B cell (primary cell): ENCODE measurements around the gene SFXN5. TPM values are rescaled to one million over a fixed set of nuclear protein-coding genes. Genes with fewer than 3 reads are reported as not detected.
A peak's percentile ranks its signal among the peaks of the same experiment; 100 is the strongest.

Experiments
- ATAC-seq: fragments of 200-7000 bp; cut with Tn5 transposase; one replicate; pipeline ENCODE4 v1.10.0; 2021; ENCODE audit warnings: low read depth, mild to moderate bottlenecking, moderate number of reproducible peaks, moderate library complexity
- CTCF ChIA-PET: fragments of 350-600 bp; sonication (Branson Sonifier 250); formaldehyde crosslinking; loops from one replicate; lab custom pipeline; 2021; ENCODE audit warnings: antibody characterized with exemption, inconsistent platforms; lab: Charles Lee
- POLR2A ChIA-PET: fragments of 350-600 bp; sonication (Branson Sonifier 250); formaldehyde crosslinking; loops from one replicate; lab custom pipeline; 2021; ENCODE audit warnings: antibody characterized with exemption; lab: Charles Lee
- DNase-seq: peaks from one replicate; pipeline ENCODE4 v3.0.0; 2013
- H2AFZ ChIP-seq: 2 replicates; pipeline ENCODE4 v1.6.1; 2012; ENCODE audit warnings: mild to moderate bottlenecking, low read depth, low read length; ENCODE audit not compliant: insufficient read depth, poor library complexity, severe bottlenecking
- H3K27ac ChIP-seq, 2 donors: 1 replicate in 1 of 2; 2 replicates in 1 of 2; pipeline ENCODE4 v1.5.1; 2012 to 2013; ENCODE audit warnings: low read length in 2 of 2, mild to moderate bottlenecking in 2 of 2, moderate library complexity in 1 of 2
- H3K27me3 ChIP-seq, 4 experiments: fragments of 200-600 bp in 1 of 4; sonication (generic) in 1 of 4; replicated peaks in 1 of 4; 1 replicate in 2 of 4; 2 replicates in 2 of 4; pipeline versions ENCODE4 v1.6.1 to v1.7.0; 2013 to 2016; ENCODE audit warnings: low read length in 3 of 4, mild to moderate bottlenecking in 2 of 4, mixed read lengths in 1 of 4, moderate library complexity in 1 of 4; ENCODE audit not compliant: insufficient read depth in 4 of 4, control insufficient read depth in 3 of 4; ENCODE audit errors: control extremely low read depth in 1 of 4
- H3K36me3 ChIP-seq, 2 experiments: replicated peaks in 1 of 2; 1 replicate in 1 of 2; 2 replicates in 1 of 2; pipeline versions ENCODE4 v1.6.1 to v1.7.1; 2013; ENCODE audit warnings: low read length in 1 of 2; ENCODE audit not compliant: insufficient read depth in 2 of 2, control insufficient read depth in 1 of 2; ENCODE audit errors: control extremely low read depth in 1 of 2, extremely low read depth in 1 of 2
- H3K4me1 ChIP-seq, 2 donors: fragments of 200-600 bp in 1 of 2; sonication (generic) in 1 of 2; 1 replicate in 1 of 2; 2 replicates in 1 of 2; pipeline versions ENCODE4 v1.5.1 to v1.6.1; 2013 to 2017; ENCODE audit warnings: low read length in 2 of 2; ENCODE audit not compliant: control insufficient read depth in 2 of 2, insufficient read depth in 2 of 2
- H3K4me2 ChIP-seq: replicated peaks from 2 replicates; pipeline ENCODE3; 2012; ENCODE audit warnings: mild to moderate bottlenecking, low read depth, low read length; ENCODE audit not compliant: poor library complexity, severe bottlenecking
- H3K4me3 ChIP-seq, 5 experiments: fragments of 200-600 bp in 1 of 5; sonication (generic) in 1 of 5; 1 replicate in 3 of 5; 2 replicates in 2 of 5; pipeline versions ENCODE4 v1.5.1 to v1.7.0; 2011 to 2016; ENCODE audit warnings: low read length in 4 of 5, mild to moderate bottlenecking in 4 of 5, low read depth in 2 of 5, control low read depth in 1 of 5, moderate library complexity in 1 of 5; ENCODE audit not compliant: insufficient read depth in 1 of 5; ENCODE audit errors: control extremely low read depth in 1 of 5, extremely low read depth in 1 of 5
- H3K79me2 ChIP-seq: fragments of 200-600 bp; sonication (generic); one replicate; pipeline ENCODE4 v1.6.0; 2016; ENCODE audit warnings: low read length; ENCODE audit not compliant: control insufficient read depth, insufficient read depth
- H3K9ac ChIP-seq: fragments of 200-600 bp; sonication (generic); 2 replicates; pipeline ENCODE4 v1.6.1; 2017; ENCODE audit warnings: mild to moderate bottlenecking, low read length, moderate library complexity
- H3K9me3 ChIP-seq, 3 donors: one replicate each; pipeline versions ENCODE4 v1.6.1 to v1.7.1; 2013; ENCODE audit warnings: low read length in 2 of 3; ENCODE audit not compliant: control insufficient read depth in 2 of 3, insufficient read depth in 1 of 3; ENCODE audit errors: control extremely low read depth in 1 of 3
- H4K20me1 ChIP-seq: 2 replicates; pipeline ENCODE4 v1.6.0; 2012; ENCODE audit warnings: mild to moderate bottlenecking, low read length; ENCODE audit not compliant: insufficient read depth, control insufficient read depth, poor library complexity, severe bottlenecking
- H3K27ac Mint-ChIP-seq: one replicate; pipeline ENCODE4 v1.8.0; 2021; ENCODE audit warnings: mixed read lengths
- H3K27me3 Mint-ChIP-seq: one replicate; pipeline ENCODE4 v1.8.0; 2021; ENCODE audit warnings: mixed read lengths
- H3K4me1 Mint-ChIP-seq: one replicate; pipeline ENCODE4 v1.8.0; 2021; ENCODE audit warnings: mixed read lengths
- H3K4me3 Mint-ChIP-seq: one replicate; pipeline ENCODE4 v1.8.0; 2021; ENCODE audit warnings: mixed read lengths
- H3K9me3 Mint-ChIP-seq: one replicate; pipeline ENCODE4 v1.8.0; 2022; ENCODE audit warnings: mixed read lengths; ENCODE audit not compliant: insufficient read depth
- CTCF ChIP-seq: fragments of 200-600 bp; IDR thresholded peaks from one replicate; pipeline ENCODE4 v1.8.0; 2022; ENCODE audit warnings: antibody characterized with exemption, mild to moderate bottlenecking
- EZH2 ChIP-seq: IDR thresholded peaks from 2 replicates; pipeline ENCODE4 v1.6.1; 2012; ENCODE audit warnings: borderline replicate concordance, low read depth, mild to moderate bottlenecking, moderate library complexity, low read length; ENCODE audit not compliant: insufficient read depth, poor library complexity, severe bottlenecking
- WGBS: methylation state at CpG from one replicate; pipeline ENCODE4 v1.1.5; 2013; ENCODE audit warnings: missing lambda C conversion rate; ENCODE audit not compliant: insufficient coverage; 5-methylcytosine and 5-hydroxymethylcytosine counted together
- intact Hi-C: fragments of 100-400 bp; cut with micrococcal nuclease; formaldehyde crosslinking; loops from one replicate; pipeline ENCODE4 v1.10.0; 2022
- polyA plus RNA-seq: library from polyadenylated mRNA; depleted of rRNA; stranded (reverse); fragments of >200 nt; gene quantifications from 2 replicates; pipeline ENCODE4 v1.2.3, GENCODE V29; 2012
- total RNA-seq, 2 donors: library from RNA; stranded (reverse); fragments of 120-200 nt in 1 of 2; gene quantifications; 1 replicate in 1 of 2; 2 replicates in 1 of 2; pipeline versions ENCODE4 v1.2.3 to v1.2.4, GENCODE V29; 2013 to 2022

The SFXN5 gene
- total and polyA plus RNA-seq, 2 donors (not counting 1 experiment from before 2014, with no cell fraction given), result 8.0 to 16.9 TPM

DNA sequence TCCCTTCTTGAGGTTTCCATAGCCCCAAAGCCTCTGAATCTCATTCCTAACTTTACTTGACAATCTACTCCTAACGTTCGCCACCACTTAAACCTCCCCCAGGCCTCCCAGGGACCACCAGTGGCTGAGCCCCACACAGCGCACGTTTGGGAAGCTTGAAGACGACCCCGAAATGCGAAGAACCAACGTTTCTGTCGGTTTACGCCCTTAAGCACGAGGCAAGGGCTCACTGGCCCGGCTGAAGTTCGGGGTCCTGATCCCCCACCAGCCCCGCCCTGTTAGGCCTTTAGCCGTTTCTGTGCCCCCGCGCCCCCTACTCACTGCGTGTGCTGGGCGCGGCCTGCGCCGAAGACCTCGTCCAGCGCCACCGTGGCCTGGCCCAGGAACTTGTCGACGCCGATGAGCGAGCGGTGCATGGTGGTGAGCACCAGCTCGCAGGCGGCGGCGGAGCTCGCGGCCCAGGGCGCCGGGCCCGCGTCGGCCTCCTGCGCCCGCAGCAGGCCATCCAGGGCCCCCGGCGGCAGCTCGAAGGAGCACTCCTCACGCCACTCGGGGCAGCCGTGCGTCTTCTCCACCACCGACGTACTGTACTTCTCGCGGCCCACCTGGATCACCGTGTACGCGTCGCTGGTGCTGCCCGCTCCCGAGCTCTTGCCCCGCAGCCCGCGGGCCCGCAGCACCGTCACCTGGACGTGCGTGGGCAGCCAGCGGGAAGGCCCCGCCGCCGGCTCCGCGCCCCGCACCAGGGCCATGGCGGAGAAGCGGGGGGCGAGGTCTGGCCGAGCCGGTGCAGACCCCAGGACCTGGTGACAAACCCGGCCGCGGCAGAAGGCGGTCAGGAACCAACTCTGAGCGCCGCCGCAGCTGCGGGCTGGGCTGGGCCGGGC lies 40.8 kb upstream of the SFXN5 start:
- peaks cover 0 to 23% (median 8%) of the 10 kb centered on the region in 4 experiments for H3K27me3 ChIP-seq
- peak overlapping the region; percentile 98 for H3K4me2 ChIP-seq
- no peaks in the 10 kb centered on the region for H4K20me1 ChIP-seq
- WGBS, result 5% methylated on average over 88 of the region's 88 CpGs
- peak overlapping the region; percentile 94 for H2AFZ ChIP-seq
- TF ChIP-seq EZH2, result no peak
- no peak for TF ChIP-seq CTCF
- ChIA-PET CTCF (interaction anchor here (1.2 to 3.8 kb wide), 3 partner anchors 27 to 64 kb away, joined by 3 to 23 read pairs (median 3); no protein-coding TSS in a partner anchor), POLR2A (interaction anchor here (1.3 kb wide), 1 partner anchor 41 kb away, joined by 3 read pairs; the partner anchor contains the start of gene SFXN5)
- peaks cover 17% of the 10 kb centered on the region in 2 donors for H3K4me1 ChIP-seq
- peak; percentile 67 for DNase-seq
- no peaks in the 10 kb centered on the region for H3K9me3 Mint-ChIP-seq
- H3K9me3 ChIP-seq, result peaks cover 0 to 10% (median 0%) of the 10 kb centered on the region in 3 donors
- ATAC-seq, result peak; percentile 15
- H3K27me3 Mint-ChIP-seq, result peaks cover 3% of the 10 kb centered on the region
- peak overlapping the region; percentile 67 for H3K27ac Mint-ChIP-seq
- no peaks in the 10 kb centered on the region for H3K36me3 ChIP-seq
- peaks cover 8% of the 10 kb centered on the region for H3K4me1 Mint-ChIP-seq
- H3K27ac ChIP-seq, result peak overlapping the region in 1 of 2 donors; percentile 23
- peak overlapping the region; percentile 90 for H3K9ac ChIP-seq
- H3K79me2 ChIP-seq, result no peaks in the 10 kb centered on the region
- H3K4me3 Mint-ChIP-seq, result peak overlapping the region; percentile 83
- intact Hi-C loops, result loop anchor here (1.0 to 5.0 kb wide), 5 partner anchors 65 to 1540 kb away; partner anchors contain the start of genes CCT7, EMX1, PRADC1 and SEMA4F
- peak overlapping the region; percentile 3 to 77 (median 57) for H3K4me3 ChIP-seq
